HL-60 (cell line): ENCODE data around the gene CLDN9.

Experiments used
- DNase-seq, 2 experiments: peaks; one replicate each; pipeline ENCODE4 v3.0.0-alpha.2; 2010 to 2020; ENCODE audit warnings: low read depth in 1 of 2, low spot score in 1 of 2
- H3K27ac ChIP-seq: fragments of 250-450 bp; sonication (Bioruptor Pico); replicated peaks from 2 replicates; pipeline ENCODE4 v1.5.1; 2020; ENCODE audit warnings: mild to moderate bottlenecking, moderate library complexity
- H3K27me3 ChIP-seq: fragments of 250-450 bp; sonication (Bioruptor Pico); 2 replicates; pipeline ENCODE4 v1.5.1; 2021; ENCODE audit warnings: mild to moderate bottlenecking, moderate library complexity; ENCODE audit not compliant: insufficient read depth, poor library complexity, severe bottlenecking
- H3K4me3 ChIP-seq: replicated peaks from 2 replicates; pipeline ENCODE4 v1.5.1; 2011; ENCODE audit warnings: mild to moderate bottlenecking, control low read depth, low read length; ENCODE audit not compliant: insufficient read depth
- CTCF ChIP-seq: IDR thresholded peaks from one replicate; pipeline ENCODE4 v1.5.1; 2011; ENCODE audit warnings: low read length, control low read depth, inconsistent platforms; ENCODE audit not compliant: insufficient read depth
- GABPA ChIP-seq: IDR thresholded peaks from 2 replicates; pipeline ENCODE4 v1.6.1; 2012; ENCODE audit warnings: low read depth
- POLR2AphosphoS5 ChIP-seq: IDR thresholded peaks from 2 replicates; pipeline ENCODE4 v1.6.1; 2012; ENCODE audit warnings: low read depth
- REST ChIP-seq: IDR thresholded peaks from 2 replicates; pipeline ENCODE4 v1.6.1; 2012; ENCODE audit warnings: low read depth; ENCODE audit not compliant: insufficient replicate concordance
- SPI1 ChIP-seq: IDR thresholded peaks from 2 replicates; pipeline ENCODE4 v1.6.1; 2012; ENCODE audit warnings: low read depth, mild to moderate bottlenecking, borderline replicate concordance

Gene CLDN9

GRCh38 chr16:3056336-3057180, 43.8 kb downstream of the CLDN9 start:
- TF ChIP-seq SPI1 (no peak), REST (no peak), GABPA (no peak), CTCF (no peak), POLR2AphosphoS5 (no peak)
- Histone ChIP-seq H3K4me3 (no peak overlapping the region), H3K27me3 (no peaks in the 10 kb centered on the region), H3K27ac (peak overlapping the region; percentile 81)
- DNase-seq, result no peak

GRCh38 chr16:3057181-3058138, 44.7 kb downstream of the CLDN9 start:
- peak overlapping the region; percentile 79; the same call in 1 of the 2 replicates for H3K4me3 ChIP-seq
- H3K27ac ChIP-seq, result no peak overlapping the region
- H3K27me3 ChIP-seq, result no peaks in the 10 kb centered on the region
- TF ChIP-seq CTCF, result no peak
- no peak for DNase-seq

- H3K27ac ChIP-seq, result peak overlapping the region; percentile 95
- TF ChIP-seq SPI1 (no peak), REST (no peak)
- H3K4me3 ChIP-seq, result peak overlapping the region; percentile 79
- H3K27me3 ChIP-seq, result no peaks in the 10 kb centered on the region
- DNase-seq, result peak in 1 of 2 experiments; percentile 52
Observed at GRCh38 chr16:3058139-3059030, 45.7 kb downstream of the CLDN9 start.
